Lung (tissue), 12 donors: ENCODE results near the gene SLC25A13. TPM values are rescaled to one million over a fixed set of nuclear protein-coding genes. Genes with fewer than 3 reads are reported as not detected.

ENCODE experiments used
- ATAC-seq: fragments of 200-7000 bp; cut with Tn5 transposase; one replicate; pipeline ENCODE4 v1.9.1; 2020; ENCODE audit warnings: moderate number of reproducible peaks; ENCODE audit not compliant: insufficient read depth, low FRiP score
- DNase-seq, 3 donors: peaks; one replicate each; pipeline ENCODE4 v3.0.0-alpha.2; 2013 to 2017
- H3K27ac ChIP-seq, 2 donors: one replicate each; pipeline ENCODE4 v1.5.1; 2013; ENCODE audit warnings: mild to moderate bottlenecking in 2 of 2, moderate library complexity in 2 of 2, control low read depth in 1 of 2, inconsistent platforms in 1 of 2, low read depth in 1 of 2, low read length in 1 of 2
- H3K27me3 ChIP-seq, 3 donors: one replicate each; pipeline ENCODE4 v1.5.1; 2013; ENCODE audit warnings: low read length in 2 of 3; ENCODE audit not compliant: control insufficient read depth in 3 of 3, insufficient read depth in 3 of 3
- H3K36me3 ChIP-seq, 4 donors: one replicate each; pipeline ENCODE4 v1.5.1; 2013; ENCODE audit warnings: low read length in 4 of 4, mild to moderate bottlenecking in 1 of 4, moderate library complexity in 1 of 4; ENCODE audit not compliant: control insufficient read depth in 4 of 4, insufficient read depth in 4 of 4
- H3K4me1 ChIP-seq, 5 donors: one replicate each; pipeline ENCODE4 v1.5.1; 2013; ENCODE audit warnings: low read length in 5 of 5, mild to moderate bottlenecking in 2 of 5, moderate library complexity in 1 of 5; ENCODE audit not compliant: control insufficient read depth in 5 of 5, insufficient read depth in 5 of 5
- H3K4me3 ChIP-seq: one replicate; pipeline ENCODE4 v1.5.1; 2013; ENCODE audit warnings: mild to moderate bottlenecking, control low read depth, moderate library complexity
- H3K9ac ChIP-seq, 2 donors: one replicate each; pipeline ENCODE4 v1.5.1; 2013; ENCODE audit warnings: low read length in 2 of 2, control low read depth in 1 of 2; ENCODE audit not compliant: insufficient read depth in 1 of 2
- H3K9me3 ChIP-seq, 4 donors: one replicate each; pipeline ENCODE4 v1.5.1; 2013; ENCODE audit warnings: low read length in 3 of 4, mild to moderate bottlenecking in 1 of 4, moderate library complexity in 1 of 4; ENCODE audit not compliant: control insufficient read depth in 4 of 4, insufficient read depth in 3 of 4
- CTCF ChIP-seq: IDR thresholded peaks from 2 replicates; pipeline ENCODE4 v1.5.1; 2012; ENCODE audit warnings: mild to moderate bottlenecking; ENCODE audit errors: control extremely low read depth, extremely low read depth
- WGBS, 2 donors: extraction: QIAGEN DNeasy Blood & Tissue Kit; methylation state at CpG; one replicate each; pipeline ENCODE4 v1.1.7; 2013; 5-methylcytosine and 5-hydroxymethylcytosine counted together
- polyA plus RNA-seq, 2 donors: library from polyadenylated mRNA; stranded (reverse); fragments of 200-250 nt; gene quantifications; one replicate each; pipeline ENCODE4 v1.2.1, GENCODE V29; 2013
- total RNA-seq, 2 donors: library from RNA; depleted of rRNA in 1 of 2; stranded (reverse); fragments of >200 nt in 1 of 2; gene quantifications; one replicate each; pipeline ENCODE4 v1.2.1, GENCODE V29; 2014 to 2021
- donor health status: control.
- donor health status: control.
- donor health status: Bipolar disorder and iron deficiency.
- donor health status: healthy.
- donor health status: DM: yes; HTN: yes; CAD: no.

The SLC25A13 gene
- total and polyA plus RNA-seq, 4 donors: 7.8 to 40.8 (median 19.6) TPM

- peak overlapping the region in 1 of 2 donors; percentile 16 for H3K27ac ChIP-seq
- TF ChIP-seq CTCF: no peak
- WGBS, 2 donors: 92 to 93% methylated on average over 1 of the region's 1 CpG
- DNase-seq (peak in 2 of 3 donors; percentile 26 to 44), ATAC-seq (no peak)
- peaks cover 0 to 3% (median 0%) of the 10 kb centered on the region in 4 donors for H3K36me3 ChIP-seq
- peaks cover 0 to 6% (median 4%) of the 10 kb centered on the region in 5 donors for H3K4me1 ChIP-seq
- H3K4me3 ChIP-seq: no peak overlapping the region
- no peak overlapping the region for H3K9ac ChIP-seq
- no peaks in the 10 kb centered on the region for H3K9me3 ChIP-seq
- H3K27me3 ChIP-seq: no peaks in the 10 kb centered on the region
These were observed 102.3 kb downstream of the SLC25A13 start for GRCh38 chr7:96219378-96220130.

- no peak overlapping the region for H3K4me3 ChIP-seq
- DNase-seq (no peak), ATAC-seq (no peak)
- 69 to 71% methylated on average over 4 of the region's 4 CpGs for WGBS, 2 donors
- H3K36me3 ChIP-seq: peaks cover 0 to 3% (median 0%) of the 10 kb centered on the region in 4 donors
- no peak for TF ChIP-seq CTCF
- no peaks in the 10 kb centered on the region for H3K9me3 ChIP-seq
- no peak overlapping the region for H3K9ac ChIP-seq
- no peaks in the 10 kb centered on the region for H3K27me3 ChIP-seq
- peak overlapping the region in 1 of 2 donors; percentile 21 for H3K27ac ChIP-seq
- peaks cover 0 to 6% (median 4%) of the 10 kb centered on the region in 5 donors for H3K4me1 ChIP-seq
These were observed 103.1 kb downstream of the SLC25A13 start for GRCh38 chr7:96218664-96219243.

- Histone ChIP-seq H3K27ac (no peak overlapping the region), H3K4me1 (peaks cover 0 to 6% (median 4%) of the 10 kb centered on the region in 5 donors), H3K36me3 (peaks cover 0 to 3% (median 0%) of the 10 kb centered on the region in 4 donors), H3K9me3 (no peaks in the 10 kb centered on the region), H3K4me3 (no peak overlapping the region), H3K9ac (no peak overlapping the region), H3K27me3 (no peaks in the 10 kb centered on the region)
- DNase-seq: no peak
- no peak for TF ChIP-seq CTCF
- no peak for ATAC-seq
- WGBS, 2 donors: 74 to 98% methylated on average over 1 of the region's 1 CpG
These were observed 104.8 kb downstream of the SLC25A13 start for GRCh38 chr7:96217147-96217546.
